ENCODE results near the gene SPART. TPM values are rescaled to one million over a fixed set of nuclear protein-coding genes. Genes with fewer than 3 reads are reported as not detected.
A peak's percentile ranks its signal among the peaks of the same experiment; 100 is the strongest.

SPART gene
- total and polyA plus RNA-seq, 9 of the 15 experiments (the other 6 are each of a cell fraction or from before 2014, with no cell fraction given) = 18.7 to 79.0 (median 41.0) TPM

- BruUV-seq (replicated peaks) = no TSS peak
- Histone ChIP-seq H3K27me3 (ENCODE audit: control insufficient read depth in 2 of 2, insufficient read depth in 2 of 2, low read length in 2 of 2) (no peaks in the 10 kb centered on the region), H3K79me2 (ENCODE audit: control insufficient read depth, insufficient read depth, low read length) (peaks cover 68% of the 10 kb centered on the region), H3K9me3 (replicated peaks; ENCODE audit: control insufficient read depth, insufficient read depth, low read depth, low read length) (no peaks in the 10 kb centered on the region), H4K20me1 (replicated peaks; ENCODE audit: control insufficient read depth, insufficient read depth, low read length) (no peaks in the 10 kb centered on the region), H3K9ac (ENCODE audit: insufficient read depth in 1 of 2, low read depth in 2 of 2, low read length in 2 of 2) (no peak overlapping the region), H2AFZ (ENCODE audit: low read depth, low read length) (no peak overlapping the region), H3K9me1 (ENCODE audit: control insufficient read depth, insufficient read depth, low read length) (no peaks in the 10 kb centered on the region), H3K36me3 (ENCODE audit: control insufficient read depth, insufficient read depth, low read length) (peaks cover 43% of the 10 kb centered on the region), H3K4me3 (no peak overlapping the region), H3K27ac (ENCODE audit: extremely low read depth, low read depth, low read length) (no peak overlapping the region), H3K4me2 (ENCODE audit: insufficient read depth, low read length) (no peak overlapping the region), H3K4me1 (replicated peaks in 1 of 2; ENCODE audit: control insufficient read depth in 2 of 2, insufficient read depth in 2 of 2, low read length in 2 of 2) (no peaks in the 10 kb centered on the region)
- DNase-seq (ENCODE audit: extremely low read depth in 1 of 4, low spot score in 3 of 4) (no peak), FAIRE-seq (no peak), ATAC-seq (no peak)
- ChIA-PET POLR2A (no interaction called here), CTCF (ENCODE audit: low intra/inter-chr PET ratio) (interaction anchor here (0.7 kb wide), 1 partner anchor 655 kb away, joined by 6 read pairs; no protein-coding TSS in a partner anchor)
- intact Hi-C loops (cut with micrococcal nuclease) (no loop called here), in situ Hi-C loops (cut with MboI) (no loop called here)
- TF ChIP-seq RNF219 (CRISPR knock-in tag; IDR thresholded peaks at IDR 0.05) (no peak), RB1 (IDR thresholded peaks at IDR 0.05; ENCODE audit: low read depth) (no peak), YBX1 (IDR thresholded peaks at IDR 0.05) (no peak), GTF2F1 (IDR thresholded peaks at IDR 0.05; ENCODE audit: low read depth, low read length) (no peak), ZNF589 (CRISPR knock-in tag; IDR thresholded peaks at IDR 0.05; ENCODE audit: low read depth) (no peak), JUND (IDR thresholded peaks at IDR 0.05; ENCODE audit: borderline replicate concordance, low read depth, low read length) (0 out of 2 replicates have a peak, but pooled peaks have one; percentile 7), JUND (tag; IDR thresholded peaks at IDR 0.05; ENCODE audit: borderline replicate concordance, low read depth, low read length) (no peak), CTCFL (IDR thresholded peaks at IDR 0.05; ENCODE audit: borderline replicate concordance, insufficient read depth, low read depth, low read length, poor library complexity, severe bottlenecking) (no peak), ZBTB9 (CRISPR knock-in tag; IDR thresholded peaks at IDR 0.05) (no peak), ATF3 (IDR thresholded peaks at IDR 0.05) (peak; percentile 46), ATF3 (CRISPR knock-in tag; conservative IDR thresholded peaks at IDR 0.05) (no peak), POLR2G (IDR thresholded peaks at IDR 0.05; ENCODE audit: low read depth, low read length) (no peak), FOSL1 (tag; conservative IDR thresholded peaks at IDR 0.05) (peak; percentile 35; the same call in 1 of the 2 replicates)
These were observed 13.2 kb downstream of the SPART start for GRCh38 chr13:36332986-36333385.

Data from K562 (cell line).